GM12878 (cell line): ENCODE results near the gene GAS2L2.

ENCODE experiments used
- EP300 ChIP-seq, 2 experiments: fragments of 150-350 bp in 1 of 2; IDR thresholded peaks; 2 replicates each; pipeline ENCODE4 v1.6.1; 2011 to 2012; ENCODE audit warnings: low read depth in 2 of 2, low read length in 2 of 2, borderline replicate concordance in 1 of 2, improper control_type of control experiment in 1 of 2, inconsistent platforms in 1 of 2; ENCODE audit not compliant: control insufficient read depth in 1 of 2
- POLR2A ChIP-seq: IDR thresholded peaks from 2 replicates; pipeline ENCODE4 v1.6.1; 2011; ENCODE audit warnings: low read depth, mild to moderate bottlenecking, low read length
- RCOR1 ChIP-seq: conservative IDR thresholded peaks from 2 replicates; pipeline ENCODE4 v1.6.1; 2012; ENCODE audit warnings: low read depth, low read length, improper control_type of control experiment
- TF ChIP-seq, protein P1 (sequence below): fragments of 450-650 bp; IDR thresholded peaks from 2 replicates; pipeline ENCODE4 v1.6.1; 2017; ENCODE audit warnings: borderline replicate concordance
- TF ChIP-seq, protein P2 (sequence below), 3 experiments: IDR thresholded peaks in 2 of 3; conservative IDR thresholded peaks in 1 of 3; 2 replicates each; pipeline ENCODE4 v1.5.1; 2011; ENCODE audit warnings: low read depth in 3 of 3, low read length in 3 of 3, mild to moderate bottlenecking in 3 of 3, control low read depth in 2 of 3, moderate library complexity in 2 of 3, inconsistent platforms in 1 of 3, mixed read lengths in 1 of 3; ENCODE audit not compliant: control insufficient read depth in 2 of 3, insufficient read depth in 1 of 3; ENCODE audit errors: extremely low read depth in 1 of 3
- TF ChIP-seq, protein P3 (sequence below): IDR thresholded peaks from 2 replicates; pipeline ENCODE4 v1.6.1; 2012; ENCODE audit warnings: mild to moderate bottlenecking, low read depth, low read length
- TF ChIP-seq, protein P4 (sequence below): fragments of 450-650 bp; IDR thresholded peaks from 2 replicates; pipeline ENCODE4 v1.6.1; 2017; ENCODE audit warnings: low read depth, mild to moderate bottlenecking, moderate library complexity

DNA sequence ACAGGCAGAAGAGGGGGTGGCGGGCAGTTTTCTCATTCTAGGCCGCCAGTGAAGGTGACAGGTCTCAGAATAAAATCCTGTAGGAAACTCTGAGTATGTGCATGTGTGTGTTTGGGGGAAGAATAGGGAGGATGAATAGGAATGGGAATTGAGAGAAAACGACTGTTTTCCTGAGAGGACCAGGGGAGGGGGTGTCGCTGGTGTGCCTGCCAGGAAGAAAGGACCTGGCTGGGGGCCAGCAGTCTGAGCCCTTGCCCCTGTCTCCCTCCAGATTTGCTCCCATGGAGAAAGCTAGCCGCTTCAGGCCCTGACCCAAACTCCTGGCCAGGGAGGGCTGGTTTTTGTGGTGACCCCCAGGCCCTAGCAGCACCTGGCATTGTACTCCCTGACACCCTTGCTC lies 22.0 kb upstream of the GAS2L2 start:
- TF ChIP-seq, protein P1, sequence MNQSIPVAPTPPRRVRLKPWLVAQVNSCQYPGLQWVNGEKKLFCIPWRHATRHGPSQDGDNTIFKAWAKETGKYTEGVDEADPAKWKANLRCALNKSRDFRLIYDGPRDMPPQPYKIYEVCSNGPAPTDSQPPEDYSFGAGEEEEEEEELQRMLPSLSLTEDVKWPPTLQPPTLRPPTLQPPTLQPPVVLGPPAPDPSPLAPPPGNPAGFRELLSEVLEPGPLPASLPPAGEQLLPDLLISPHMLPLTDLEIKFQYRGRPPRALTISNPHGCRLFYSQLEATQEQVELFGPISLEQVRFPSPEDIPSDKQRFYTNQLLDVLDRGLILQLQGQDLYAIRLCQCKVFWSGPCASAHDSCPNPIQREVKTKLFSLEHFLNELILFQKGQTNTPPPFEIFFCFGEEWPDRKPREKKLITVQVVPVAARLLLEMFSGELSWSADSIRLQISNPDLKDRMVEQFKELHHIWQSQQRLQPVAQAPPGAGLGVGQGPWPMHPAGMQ, result no peak
- TF ChIP-seq, protein P2, sequence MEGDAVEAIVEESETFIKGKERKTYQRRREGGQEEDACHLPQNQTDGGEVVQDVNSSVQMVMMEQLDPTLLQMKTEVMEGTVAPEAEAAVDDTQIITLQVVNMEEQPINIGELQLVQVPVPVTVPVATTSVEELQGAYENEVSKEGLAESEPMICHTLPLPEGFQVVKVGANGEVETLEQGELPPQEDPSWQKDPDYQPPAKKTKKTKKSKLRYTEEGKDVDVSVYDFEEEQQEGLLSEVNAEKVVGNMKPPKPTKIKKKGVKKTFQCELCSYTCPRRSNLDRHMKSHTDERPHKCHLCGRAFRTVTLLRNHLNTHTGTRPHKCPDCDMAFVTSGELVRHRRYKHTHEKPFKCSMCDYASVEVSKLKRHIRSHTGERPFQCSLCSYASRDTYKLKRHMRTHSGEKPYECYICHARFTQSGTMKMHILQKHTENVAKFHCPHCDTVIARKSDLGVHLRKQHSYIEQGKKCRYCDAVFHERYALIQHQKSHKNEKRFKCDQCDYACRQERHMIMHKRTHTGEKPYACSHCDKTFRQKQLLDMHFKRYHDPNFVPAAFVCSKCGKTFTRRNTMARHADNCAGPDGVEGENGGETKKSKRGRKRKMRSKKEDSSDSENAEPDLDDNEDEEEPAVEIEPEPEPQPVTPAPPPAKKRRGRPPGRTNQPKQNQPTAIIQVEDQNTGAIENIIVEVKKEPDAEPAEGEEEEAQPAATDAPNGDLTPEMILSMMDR (IDR thresholded peaks at IDR 0.05 in 2 of 3, conservative IDR thresholded peaks at IDR 0.05 in 1 of 3; ENCODE audit: control insufficient read depth in 2 of 3, extremely low read depth in 1 of 3, insufficient read depth in 1 of 3, low read depth in 3 of 3, low read length in 3 of 3), result no peak
- TF ChIP-seq EP300 (IDR thresholded peaks at IDR 0.05; ENCODE audit: borderline replicate concordance in 1 of 2, control insufficient read depth in 1 of 2, low read depth in 2 of 2, low read length in 2 of 2) (no peak), RCOR1 (no peak), POLR2A (no peak)
- TF ChIP-seq, protein P3, sequence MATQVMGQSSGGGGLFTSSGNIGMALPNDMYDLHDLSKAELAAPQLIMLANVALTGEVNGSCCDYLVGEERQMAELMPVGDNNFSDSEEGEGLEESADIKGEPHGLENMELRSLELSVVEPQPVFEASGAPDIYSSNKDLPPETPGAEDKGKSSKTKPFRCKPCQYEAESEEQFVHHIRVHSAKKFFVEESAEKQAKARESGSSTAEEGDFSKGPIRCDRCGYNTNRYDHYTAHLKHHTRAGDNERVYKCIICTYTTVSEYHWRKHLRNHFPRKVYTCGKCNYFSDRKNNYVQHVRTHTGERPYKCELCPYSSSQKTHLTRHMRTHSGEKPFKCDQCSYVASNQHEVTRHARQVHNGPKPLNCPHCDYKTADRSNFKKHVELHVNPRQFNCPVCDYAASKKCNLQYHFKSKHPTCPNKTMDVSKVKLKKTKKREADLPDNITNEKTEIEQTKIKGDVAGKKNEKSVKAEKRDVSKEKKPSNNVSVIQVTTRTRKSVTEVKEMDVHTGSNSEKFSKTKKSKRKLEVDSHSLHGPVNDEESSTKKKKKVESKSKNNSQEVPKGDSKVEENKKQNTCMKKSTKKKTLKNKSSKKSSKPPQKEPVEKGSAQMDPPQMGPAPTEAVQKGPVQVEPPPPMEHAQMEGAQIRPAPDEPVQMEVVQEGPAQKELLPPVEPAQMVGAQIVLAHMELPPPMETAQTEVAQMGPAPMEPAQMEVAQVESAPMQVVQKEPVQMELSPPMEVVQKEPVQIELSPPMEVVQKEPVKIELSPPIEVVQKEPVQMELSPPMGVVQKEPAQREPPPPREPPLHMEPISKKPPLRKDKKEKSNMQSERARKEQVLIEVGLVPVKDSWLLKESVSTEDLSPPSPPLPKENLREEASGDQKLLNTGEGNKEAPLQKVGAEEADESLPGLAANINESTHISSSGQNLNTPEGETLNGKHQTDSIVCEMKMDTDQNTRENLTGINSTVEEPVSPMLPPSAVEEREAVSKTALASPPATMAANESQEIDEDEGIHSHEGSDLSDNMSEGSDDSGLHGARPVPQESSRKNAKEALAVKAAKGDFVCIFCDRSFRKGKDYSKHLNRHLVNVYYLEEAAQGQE, result no peak
- TF ChIP-seq, protein P4, sequence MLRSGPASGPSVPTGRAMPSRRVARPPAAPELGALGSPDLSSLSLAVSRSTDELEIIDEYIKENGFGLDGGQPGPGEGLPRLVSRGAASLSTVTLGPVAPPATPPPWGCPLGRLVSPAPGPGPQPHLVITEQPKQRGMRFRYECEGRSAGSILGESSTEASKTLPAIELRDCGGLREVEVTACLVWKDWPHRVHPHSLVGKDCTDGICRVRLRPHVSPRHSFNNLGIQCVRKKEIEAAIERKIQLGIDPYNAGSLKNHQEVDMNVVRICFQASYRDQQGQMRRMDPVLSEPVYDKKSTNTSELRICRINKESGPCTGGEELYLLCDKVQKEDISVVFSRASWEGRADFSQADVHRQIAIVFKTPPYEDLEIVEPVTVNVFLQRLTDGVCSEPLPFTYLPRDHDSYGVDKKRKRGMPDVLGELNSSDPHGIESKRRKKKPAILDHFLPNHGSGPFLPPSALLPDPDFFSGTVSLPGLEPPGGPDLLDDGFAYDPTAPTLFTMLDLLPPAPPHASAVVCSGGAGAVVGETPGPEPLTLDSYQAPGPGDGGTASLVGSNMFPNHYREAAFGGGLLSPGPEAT, result no peak
